ENCODE data around the gene GLRX3. TPM values are rescaled to one million over a fixed set of nuclear protein-coding genes. Genes with fewer than 3 reads are reported as not detected.
"Not testable (repeated sequence)": the region's sequence is repeated elsewhere in the genome, so short reads cannot be mapped to it uniquely, and the experiment has no call there.

The GLRX3 gene
- total RNA-seq, 4 donors from 2014 or later = 36.3 to 41.3 (median 39.7) TPM

DNA sequence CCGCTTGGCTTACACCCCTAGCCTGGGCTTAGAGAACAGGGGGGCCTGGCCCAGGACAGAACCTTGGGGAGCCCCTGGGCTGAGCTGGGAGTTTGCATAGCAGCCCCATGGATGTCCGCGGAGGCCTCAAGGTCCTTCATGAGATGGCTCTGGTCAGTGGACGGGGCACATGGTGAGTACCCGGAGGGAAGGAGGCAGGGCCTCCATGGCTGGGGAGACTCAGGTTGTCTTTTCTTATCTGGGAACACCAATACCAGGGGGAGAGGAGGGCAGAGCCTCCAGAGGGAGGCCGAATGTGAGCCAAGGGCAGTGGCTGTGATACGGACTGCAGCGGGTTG, 64.8 kb downstream of the GLRX3 start:
- no peaks in the 10 kb centered on the region for H3K4me1 ChIP-seq

DNA sequence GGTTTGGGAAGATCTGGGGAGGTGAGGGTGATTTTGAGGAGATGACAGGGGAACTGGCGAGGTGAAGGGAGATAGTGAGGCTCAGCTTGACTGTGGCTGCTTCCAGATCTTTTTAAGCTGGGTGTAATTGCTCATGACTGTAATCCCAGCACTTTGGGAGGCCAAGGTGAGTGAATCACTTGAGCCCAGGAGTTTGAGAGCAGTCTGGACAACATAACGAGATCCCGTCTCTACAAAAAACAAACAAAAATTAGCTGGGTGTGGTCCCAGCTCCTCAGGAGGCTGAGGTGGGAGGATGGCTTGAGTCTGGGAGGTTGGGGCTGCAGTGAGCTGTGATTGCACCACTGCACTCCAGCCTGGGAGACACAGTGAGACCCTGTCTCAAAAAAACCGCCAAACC, 66.0 kb downstream of the GLRX3 start:
- intact Hi-C loops (cut with DNase I) = not testable (repeated sequence)
- 39 to 48% methylated on average over 4 of the region's 4 CpGs for WGBS, 2 donors

More for the DNA sequence above, 64.8 kb downstream of the GLRX3 start:
- 91% methylated on average over 7 to 8 of the region's 8 CpGs for WGBS, 2 donors
- no peak for TF ChIP-seq POLR2A (IDR thresholded peaks at IDR 0.05)
- TF ChIP-seq, protein P1, sequence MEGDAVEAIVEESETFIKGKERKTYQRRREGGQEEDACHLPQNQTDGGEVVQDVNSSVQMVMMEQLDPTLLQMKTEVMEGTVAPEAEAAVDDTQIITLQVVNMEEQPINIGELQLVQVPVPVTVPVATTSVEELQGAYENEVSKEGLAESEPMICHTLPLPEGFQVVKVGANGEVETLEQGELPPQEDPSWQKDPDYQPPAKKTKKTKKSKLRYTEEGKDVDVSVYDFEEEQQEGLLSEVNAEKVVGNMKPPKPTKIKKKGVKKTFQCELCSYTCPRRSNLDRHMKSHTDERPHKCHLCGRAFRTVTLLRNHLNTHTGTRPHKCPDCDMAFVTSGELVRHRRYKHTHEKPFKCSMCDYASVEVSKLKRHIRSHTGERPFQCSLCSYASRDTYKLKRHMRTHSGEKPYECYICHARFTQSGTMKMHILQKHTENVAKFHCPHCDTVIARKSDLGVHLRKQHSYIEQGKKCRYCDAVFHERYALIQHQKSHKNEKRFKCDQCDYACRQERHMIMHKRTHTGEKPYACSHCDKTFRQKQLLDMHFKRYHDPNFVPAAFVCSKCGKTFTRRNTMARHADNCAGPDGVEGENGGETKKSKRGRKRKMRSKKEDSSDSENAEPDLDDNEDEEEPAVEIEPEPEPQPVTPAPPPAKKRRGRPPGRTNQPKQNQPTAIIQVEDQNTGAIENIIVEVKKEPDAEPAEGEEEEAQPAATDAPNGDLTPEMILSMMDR (IDR thresholded peaks at IDR 0.05) = no peak
- no peak for DNase-seq
- Histone ChIP-seq H3K36me3 (no peaks in the 10 kb centered on the region), H3K27me3 (no peaks in the 10 kb centered on the region), H3K9me3 (no peaks in the 10 kb centered on the region), H3K27ac (no peak overlapping the region), H3K4me3 (replicated peaks in 1 of 3) (no peak overlapping the region)
- intact Hi-C loops (cut with DNase I) = no loop called here

DNA sequence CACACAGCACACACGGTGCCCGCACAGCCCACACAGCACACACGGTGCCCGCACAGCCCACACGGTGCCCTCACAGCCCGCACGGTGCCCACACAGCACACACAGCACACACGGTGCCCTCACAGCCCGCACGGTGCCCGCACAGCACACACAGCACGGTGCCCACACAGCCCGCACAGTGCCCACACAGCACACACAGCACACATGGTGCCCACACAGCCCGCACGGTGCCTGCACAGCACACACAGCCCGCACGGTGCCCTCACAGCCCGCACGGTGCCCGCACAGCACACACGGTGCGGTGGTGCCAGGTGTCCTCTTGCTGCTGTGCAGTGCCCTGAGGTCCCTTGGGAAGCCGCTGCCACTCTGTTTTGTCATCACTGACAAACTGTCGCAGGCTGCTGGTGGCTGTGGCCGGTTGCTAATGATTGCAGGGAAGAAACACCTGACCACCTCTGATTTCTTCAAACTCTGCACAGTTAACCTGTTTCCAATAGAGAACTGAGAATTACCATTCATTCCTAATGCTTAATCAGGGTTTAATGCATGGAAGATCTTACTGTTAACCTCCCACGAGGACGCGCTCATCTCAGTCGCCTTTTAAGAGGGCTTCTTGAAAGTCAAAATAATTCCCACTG, 66.9 kb downstream of the GLRX3 start:
- H3K4me3 ChIP-seq (replicated peaks in 1 of 3) = no peak overlapping the region
- H3K9me3 ChIP-seq = no peaks in the 10 kb centered on the region
- H3K36me3 ChIP-seq = no peaks in the 10 kb centered on the region
- H3K4me1 ChIP-seq = no peaks in the 10 kb centered on the region
- no peak for DNase-seq
- WGBS, 2 donors = 85 to 87% methylated on average over 18 to 28 of the region's 29 CpGs
- no peak for TF ChIP-seq POLR2A (IDR thresholded peaks at IDR 0.05)
- TF ChIP-seq, protein P1 (IDR thresholded peaks at IDR 0.05) = no peak
- intact Hi-C loops (cut with DNase I) = no loop called here
- no peaks in the 10 kb centered on the region for H3K27me3 ChIP-seq
- H3K27ac ChIP-seq = no peak overlapping the region

More for the DNA sequence above, 66.0 kb downstream of the GLRX3 start:
- not testable (repeated sequence) for H3K4me1 ChIP-seq; H3K27me3 ChIP-seq; H3K27ac ChIP-seq; H3K4me3 ChIP-seq (replicated peaks in 1 of 3); DNase-seq; H3K36me3 ChIP-seq; H3K9me3 ChIP-seq

DNA sequence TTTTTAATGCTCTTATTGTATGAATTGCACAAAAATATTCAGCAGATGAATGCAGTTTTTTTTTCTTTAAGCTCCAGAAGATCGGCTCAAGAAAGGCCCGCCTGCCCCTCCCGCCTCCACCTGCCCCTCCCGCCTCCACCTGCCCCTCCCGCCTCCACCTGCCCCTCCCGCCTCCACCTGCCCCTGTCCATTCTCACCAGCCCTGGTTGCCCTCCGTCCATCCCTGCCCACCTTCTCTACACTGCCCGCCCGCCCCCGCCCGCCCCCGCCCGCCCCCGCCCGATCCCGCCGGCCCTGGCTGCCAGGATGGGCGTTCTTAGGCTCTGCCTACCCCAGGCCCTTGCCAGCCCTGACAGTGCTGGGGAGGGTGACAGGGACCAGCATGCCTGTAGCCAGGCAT, 67.4 kb downstream of the GLRX3 start:
- TF ChIP-seq POLR2A (IDR thresholded peaks at IDR 0.05) = no peak
- TF ChIP-seq, protein P1 (IDR thresholded peaks at IDR 0.05) = no peak
- no peak for DNase-seq
- H3K4me1 ChIP-seq = no peaks in the 10 kb centered on the region
- WGBS, 2 donors = 58 to 65% methylated on average over 13 to 18 of the region's 18 CpGs
- H3K27me3 ChIP-seq = no peaks in the 10 kb centered on the region
- H3K27ac ChIP-seq = no peak overlapping the region
- intact Hi-C loops (cut with DNase I) = no loop called here
- no peaks in the 10 kb centered on the region for H3K9me3 ChIP-seq
- no peak overlapping the region for H3K4me3 ChIP-seq (replicated peaks in 1 of 3)
- H3K36me3 ChIP-seq = no peaks in the 10 kb centered on the region

DNA sequence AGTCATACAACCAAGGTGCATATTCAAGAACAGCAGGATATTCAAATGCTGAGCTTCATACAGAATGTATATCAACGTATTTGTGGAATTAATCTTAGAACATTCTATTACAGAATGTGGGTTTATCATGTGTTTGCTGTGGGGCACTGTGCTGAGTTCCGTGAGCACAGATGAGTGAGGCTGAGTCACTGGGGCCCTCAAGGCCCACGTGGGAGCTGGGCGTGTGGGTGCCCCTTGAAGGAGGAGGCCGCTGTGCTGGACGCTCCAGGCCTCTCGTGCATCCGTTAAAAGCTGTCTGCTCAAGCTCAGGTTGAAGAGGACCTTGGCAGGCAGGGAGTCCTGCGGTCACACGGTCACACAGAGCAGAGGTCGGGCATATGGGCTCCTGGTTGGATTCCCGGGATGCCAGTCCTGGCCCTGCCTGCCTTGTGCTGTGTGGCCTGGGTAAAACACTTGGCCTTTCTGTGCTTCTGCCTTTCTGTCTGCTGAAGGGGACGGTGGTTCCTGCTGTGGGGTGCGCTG, 70.1 kb downstream of the GLRX3 start:
- H3K27ac ChIP-seq = no peak overlapping the region
- TF ChIP-seq, protein P1 (IDR thresholded peaks at IDR 0.05) = no peak
- TF ChIP-seq POLR2A (IDR thresholded peaks at IDR 0.05) = no peak
- no peaks in the 10 kb centered on the region for H3K36me3 ChIP-seq
- no peak for DNase-seq
- WGBS, 2 donors = 68 to 72% methylated on average over 13 to 14 of the region's 14 CpGs
- H3K4me3 ChIP-seq (replicated peaks in 1 of 3) = no peak overlapping the region
- intact Hi-C loops (cut with DNase I) = no loop called here
- no peaks in the 10 kb centered on the region for H3K4me1 ChIP-seq
- no peaks in the 10 kb centered on the region for H3K27me3 ChIP-seq
- no peaks in the 10 kb centered on the region for H3K9me3 ChIP-seq
